Spleen (tissue), 11 donors: Measurements from ENCODE around the gene DNAJB13. TPM values are rescaled to one million over a fixed set of nuclear protein-coding genes. Genes with fewer than 3 reads are reported as not detected.
A peak's percentile ranks its signal among the peaks of the same experiment; 100 is the strongest.

ENCODE experiments used
- DNase-seq: peaks from one replicate; pipeline ENCODE4 v3.0.0-alpha.2; 2020
- H3K27ac ChIP-seq, 8 donors: fragments of 200-600 bp; sonication (generic) in 7 of 8; 1 replicate in 4 of 8; 2 replicates in 4 of 8; pipeline versions ENCODE4 v1.5.0 to v1.8.0; 2016 to 2021; ENCODE audit warnings: inconsistent platforms in 4 of 8, mild to moderate bottlenecking in 4 of 8, moderate library complexity in 1 of 8
- H3K27me3 ChIP-seq, 7 donors: fragments of 200-600 bp; sonication (generic) in 6 of 7; replicated peaks in 1 of 7; 1 replicate in 4 of 7; 2 replicates in 3 of 7; pipeline versions ENCODE4 v1.5.0 to v1.8.0; 2016 to 2021; ENCODE audit warnings: inconsistent platforms in 3 of 7, mild to moderate bottlenecking in 1 of 7
- H3K36me3 ChIP-seq, 6 donors: fragments of 200-600 bp; sonication (generic) in 5 of 6; 1 replicate in 4 of 6; 2 replicates in 2 of 6; pipeline versions ENCODE4 v1.5.0 to v1.8.0; 2016 to 2021; ENCODE audit warnings: inconsistent platforms in 2 of 6
- H3K4me1 ChIP-seq, 6 donors: fragments of 200-600 bp; sonication (generic) in 5 of 6; 1 replicate in 3 of 6; 2 replicates in 3 of 6; pipeline versions ENCODE4 v1.5.0 to v1.8.0; 2016 to 2021; ENCODE audit warnings: inconsistent platforms in 3 of 6
- H3K4me3 ChIP-seq, 8 donors: fragments of 200-600 bp; sonication (generic) in 7 of 8; 1 replicate in 4 of 8; 2 replicates in 4 of 8; pipeline versions ENCODE4 v1.5.0 to v1.8.0; 2016 to 2021; ENCODE audit warnings: inconsistent platforms in 4 of 8, mild to moderate bottlenecking in 4 of 8, moderate library complexity in 2 of 8
- H3K9me3 ChIP-seq, 8 donors: fragments of 200-600 bp; sonication (generic) in 7 of 8; 1 replicate in 4 of 8; 2 replicates in 4 of 8; pipeline versions ENCODE4 v1.5.0 to v1.8.0; 2016 to 2021; ENCODE audit warnings: inconsistent platforms in 4 of 8
- CTCF ChIP-seq, 11 experiments: fragments of 200-600 bp in 7 of 11; fragments of 450-650 bp in 4 of 11; sonication (generic) in 4 of 11; IDR thresholded peaks in 8 of 11; conservative IDR thresholded peaks in 3 of 11; 1 replicate in 7 of 11; 2 replicates in 4 of 11; pipeline versions ENCODE4 v1.4.0 to v1.8.0; 2016 to 2021; ENCODE audit warnings: antibody characterized with exemption in 11 of 11, inconsistent platforms in 4 of 11, mild to moderate bottlenecking in 1 of 11
- POLR2A ChIP-seq, 3 donors: fragments of 450-650 bp; IDR thresholded peaks; one replicate each; pipeline ENCODE4 v1.5.1; 2017; ENCODE audit warnings: antibody characterized with exemption in 3 of 3, mild to moderate bottlenecking in 1 of 3
- POLR2AphosphoS5 ChIP-seq, 3 donors: sonication (generic); formaldehyde crosslinking; IDR thresholded peaks; one replicate each; pipeline ENCODE4 v1.5.1; 2017; ENCODE audit warnings: antibody characterized with exemption in 3 of 3
- WGBS, 5 donors: extraction: QIAGEN DNeasy Blood & Tissue Kit in 3 of 5; methylation state at CpG; one replicate each; pipeline versions ENCODE4 v1.1.5 to v1.1.7; 2013 to 2018; 5-methylcytosine and 5-hydroxymethylcytosine counted together
- intact Hi-C: fragments of 100-400 bp; cut with DNase I; formaldehyde crosslinking; loops from one replicate; pipeline ENCODE4 v1.15.0; 2023; ENCODE audit warnings: low total_unique reads
- polyA plus RNA-seq, 3 donors: library from polyadenylated mRNA; stranded (reverse); fragments of 200-250 nt; gene quantifications; one replicate each; pipeline ENCODE4 v1.2.1, GENCODE V29; 2013
- total RNA-seq, 7 donors: library from RNA; depleted of rRNA in 3 of 7; stranded (reverse); fragments of >200 nt in 3 of 7; fragmentation: NEBNext Ultra II Directional in 4 of 7; extraction: Animal tissue kit (Norgen Biotek cat#: 25700) in 4 of 7; gene quantifications; one replicate each; pipeline versions ENCODE4 v1.1.0 to v1.2.1, GENCODE V29; 2016 to 2021
- donor health status: healthy with polysubstance abuse.
- donor health status: DM: no; HTN: no; CAD: no; lungs with moderate emphysema.
- donor health status: DM: no; HTN: no; CAD: no.
- donor health status: Bipolar disorder and iron deficiency.
- donor health status: healthy.
- donor health status: DM: no; HTN: no; CAD: no.
- donor health status: DM: yes; HTN: yes; CAD: no.

The DNAJB13 gene
- total and polyA plus RNA-seq, 10 donors: 0.04 to 0.32 (median 0.06) TPM; not detected in 7

- peaks cover 0 to 82% (median 49%) of the 10 kb centered on the region in 6 donors for H3K36me3 ChIP-seq
- TF ChIP-seq POLR2AphosphoS5 (IDR thresholded peaks at IDR 0.05): peak in 2 of 3 donors; percentile 58 to 69
- TF ChIP-seq POLR2A (IDR thresholded peaks at IDR 0.05): no peak
- H3K27ac ChIP-seq: peak overlapping the region; percentile 55 to 97 (median 95)
Measured at GRCh38 chr11:73977856-73978519, 27.2 kb downstream of the DNAJB13 start.

GRCh38 chr11:73978576-73979086 lies 27.8 kb downstream of the DNAJB13 start:
- intact Hi-C loops: no loop called here
- peak; percentile 18 for DNase-seq
- TF ChIP-seq POLR2AphosphoS5 (IDR thresholded peaks at IDR 0.05) (no peak), CTCF (IDR thresholded peaks at IDR 0.05 in 8 of 11, conservative IDR thresholded peaks at IDR 0.05 in 3 of 11) (no peak), POLR2A (IDR thresholded peaks at IDR 0.05) (no peak)
- H3K36me3 ChIP-seq: peaks cover 0 to 77% (median 49%) of the 10 kb centered on the region in 6 donors
- H3K27me3 ChIP-seq: no peaks in the 10 kb centered on the region
- WGBS, 5 donors: 95 to 100% (median 96%) methylated on average over 3 of the region's 3 CpGs
- peak overlapping the region in 3 of 8 donors; percentile 1 to 84 (median 12) for H3K4me3 ChIP-seq
- no peaks in the 10 kb centered on the region for H3K9me3 ChIP-seq
- peaks cover 48 to 94% (median 86%) of the 10 kb centered on the region in 6 donors for H3K4me1 ChIP-seq
- peak overlapping the region; percentile 55 to 97 (median 95) for H3K27ac ChIP-seq

More at GRCh38 chr11:73977856-73978519, 27.2 kb downstream of the DNAJB13 start:
- 95 to 98% (median 96%) methylated on average over 15 to 18 of the region's 18 CpGs for WGBS, 5 donors
- no peaks in the 10 kb centered on the region for H3K9me3 ChIP-seq
- DNase-seq: peak; percentile 63
- intact Hi-C loops: no loop called here
- peaks cover 51 to 96% (median 89%) of the 10 kb centered on the region in 6 donors for H3K4me1 ChIP-seq
- H3K27me3 ChIP-seq: no peaks in the 10 kb centered on the region
- peak overlapping the region in 2 of 8 donors; percentile 12 to 84 for H3K4me3 ChIP-seq

- Histone ChIP-seq H3K36me3 (peaks cover 0 to 61% (median 37%) of the 10 kb centered on the region in 6 donors), H3K27ac (peak overlapping the region; percentile 55 to 97 (median 95))
- DNase-seq: peak; percentile 94
Measured at GRCh38 chr11:73980001-73980961, 29.5 kb downstream of the DNAJB13 start.

More at GRCh38 chr11:73980001-73980961, 29.5 kb downstream of the DNAJB13 start:
- Histone ChIP-seq H3K4me1 (peaks cover 46 to 92% (median 79%) of the 10 kb centered on the region in 6 donors), H3K9me3 (no peaks in the 10 kb centered on the region), H3K4me3 (peak overlapping the region; percentile 57 to 89 (median 82)), H3K27me3 (no peaks in the 10 kb centered on the region)
- TF ChIP-seq POLR2A (IDR thresholded peaks at IDR 0.05) (no peak), CTCF (IDR thresholded peaks at IDR 0.05 in 8 of 11, conservative IDR thresholded peaks at IDR 0.05 in 3 of 11) (peak in 3 of 11 experiments; percentile 10 to 24 (median 21)), POLR2AphosphoS5 (IDR thresholded peaks at IDR 0.05) (peak; percentile 45 to 90 (median 82))
- intact Hi-C loops: no loop called here
- WGBS, 5 donors: 25 to 36% (median 34%) methylated on average over 6 of the region's 6 CpGs
